ENCODE measurements around the gene PRKG2. TPM values are rescaled to one million over a fixed set of nuclear protein-coding genes. Genes with fewer than 3 reads are reported as not detected.

The PRKG2 gene
- not detected in 2 replicates for total RNA-seq

DNA sequence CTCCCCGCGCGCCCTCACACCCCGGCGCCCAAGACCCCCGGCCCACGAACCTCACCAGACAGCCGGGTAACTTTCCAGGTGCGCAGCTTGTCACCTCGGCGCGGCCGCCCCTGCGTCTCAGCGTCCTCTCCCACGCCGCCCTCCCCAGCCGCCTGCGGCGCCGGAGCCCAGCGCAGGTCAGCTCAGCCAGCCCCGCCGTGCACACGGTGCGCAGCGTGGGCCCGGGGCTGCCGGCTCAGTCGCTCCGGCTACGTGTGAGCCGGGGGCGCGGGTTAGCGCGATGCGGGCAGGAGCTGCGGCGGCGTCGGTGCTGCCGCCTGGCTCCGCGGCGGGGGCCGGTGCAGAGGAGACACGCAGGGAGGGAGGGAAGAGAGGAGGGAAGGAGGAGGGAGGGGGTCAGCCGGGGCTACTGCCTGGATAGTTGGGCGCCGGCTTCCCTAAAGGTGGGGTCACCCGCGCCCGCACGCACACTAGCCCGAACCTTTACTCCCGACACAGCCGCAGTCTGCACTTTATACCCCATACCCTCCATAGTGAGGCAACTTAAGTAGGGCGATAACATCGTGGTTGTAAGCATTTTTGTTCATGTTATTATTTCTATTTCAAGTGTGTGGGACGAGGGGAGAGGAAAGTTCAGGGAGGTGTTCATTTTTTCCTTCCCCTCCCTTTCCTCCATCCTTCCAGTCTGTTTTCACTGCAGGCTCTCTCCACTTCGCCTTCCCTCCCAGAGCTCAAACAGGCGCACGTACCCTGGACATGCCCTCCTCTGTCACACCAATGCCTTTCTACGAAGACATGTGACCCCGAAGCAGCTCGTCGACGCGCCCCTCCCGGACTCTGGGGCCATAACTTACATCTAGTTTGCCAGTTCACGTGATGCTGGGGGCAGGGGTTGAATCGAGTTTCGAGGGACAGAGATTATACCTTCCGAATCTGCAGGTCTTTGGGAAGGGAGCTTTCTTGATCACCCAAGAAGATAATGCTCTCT is at the start of gene PRKG2:
PRKG2 (minus strand) TSS at position 342 of the 988 bp plus-strand sequence. CDS start 10,175 bp downstream, outside the sequence.

Other genes starting within 250 kb of the PRKG2 start
- gene BMP3, start 184.5 kb downstream of the PRKG2 start, total RNA-seq: not detected in 2 replicates